D721Med (cell line): ENCODE measurements around the gene USP24.

Experiments
- DNase-seq: peaks from one replicate; pipeline ENCODE4 v3.0.0; 2011; ENCODE audit warnings: low spot score; ENCODE audit not compliant: insufficient read length
- FAIRE-seq: peaks from 2 replicates; lab custom pipeline; 2011; peaks lifted over from hg19 to GRCh38; lab: Jason Lieb, UNC
- CTCF ChIP-seq: IDR thresholded peaks from 2 replicates; pipeline ENCODE4 v1.5.1; 2012; ENCODE audit warnings: mild to moderate bottlenecking, control low read depth; ENCODE audit not compliant: insufficient read depth; ENCODE audit errors: missing control alignments

The USP24 gene

GRCh38 chr1:55061706-55062321, 153.3 kb downstream of the USP24 start:
- DNase-seq (no peak), FAIRE-seq (no peak)
- TF ChIP-seq CTCF, result no peak

GRCh38 chr1:55061000-55061705, 154.0 kb downstream of the USP24 start:
- no peak for DNase-seq
- TF ChIP-seq CTCF, result no peak
- no peak for FAIRE-seq

- no peak for TF ChIP-seq CTCF
- FAIRE-seq (no peak), DNase-seq (no peak)
Observed at GRCh38 chr1:55060133-55060999, 154.8 kb downstream of the USP24 start.

GRCh38 chr1:55059302-55060132, 155.6 kb downstream of the USP24 start:
- DNase-seq, result no peak
- no peak for TF ChIP-seq CTCF
- no peak for FAIRE-seq

GRCh38 chr1:55057956-55058298, 157.2 kb downstream of the USP24 start:
- TF ChIP-seq CTCF, result no peak
- FAIRE-seq (no peak), DNase-seq (peak; percentile 6)

- DNase-seq, result no peak
- TF ChIP-seq CTCF, result no peak
- no peak for FAIRE-seq
Observed at GRCh38 chr1:55057270-55057955, 157.8 kb downstream of the USP24 start.
